AG09309 (cell line): ENCODE data around the gene GALNT10.

Experiments
- DNase-seq: peaks from one replicate; pipeline ENCODE4 v3.0.0-alpha.2; 2010; ENCODE audit warnings: low read depth
- H3K4me3 ChIP-seq: 2 replicates; pipeline ENCODE4 v1.5.1; 2011; ENCODE audit warnings: mild to moderate bottlenecking, low read depth, low read length, moderate library complexity; ENCODE audit not compliant: control insufficient read depth
- CTCF ChIP-seq: IDR thresholded peaks from 2 replicates; pipeline ENCODE4 v1.5.1; 2011; ENCODE audit warnings: mild to moderate bottlenecking, low read depth, low read length, inconsistent platforms; ENCODE audit not compliant: insufficient read depth, control insufficient read depth; ENCODE audit errors: missing control alignments

GALNT10 gene

GRCh38 chr5:154428208-154428607 lies 237.7 kb downstream of the GALNT10 start:
- DNase-seq = no peak
- no peak for TF ChIP-seq CTCF
- no peak overlapping the region for H3K4me3 ChIP-seq

GRCh38 chr5:154429341-154429740 lies 238.8 kb downstream of the GALNT10 start:
- H3K4me3 ChIP-seq = no peak overlapping the region
- no peak for TF ChIP-seq CTCF
- DNase-seq = no peak

GRCh38 chr5:154430466-154430865 lies 239.9 kb downstream of the GALNT10 start:
- no peak for DNase-seq
- no peak for TF ChIP-seq CTCF
- no peak overlapping the region for H3K4me3 ChIP-seq

- TF ChIP-seq CTCF = no peak
- DNase-seq = no peak
- no peak overlapping the region for H3K4me3 ChIP-seq
Measured at GRCh38 chr5:154430961-154431630, 240.6 kb downstream of the GALNT10 start.

GRCh38 chr5:154435226-154435625 lies 244.7 kb downstream of the GALNT10 start:
- TF ChIP-seq CTCF = no peak
- DNase-seq = no peak
- no peak overlapping the region for H3K4me3 ChIP-seq

- no peak for DNase-seq
- no peak overlapping the region for H3K4me3 ChIP-seq
- no peak for TF ChIP-seq CTCF
Measured at GRCh38 chr5:154437281-154437965, 246.9 kb downstream of the GALNT10 start.
